Measurements from ENCODE around the gene CXXC5. TPM values are rescaled to one million over a fixed set of nuclear protein-coding genes. Genes with fewer than 3 reads are reported as not detected.

Gene CXXC5
- total RNA-seq, 1 experiment from 2014 or later = 7.8 TPM

DNA sequence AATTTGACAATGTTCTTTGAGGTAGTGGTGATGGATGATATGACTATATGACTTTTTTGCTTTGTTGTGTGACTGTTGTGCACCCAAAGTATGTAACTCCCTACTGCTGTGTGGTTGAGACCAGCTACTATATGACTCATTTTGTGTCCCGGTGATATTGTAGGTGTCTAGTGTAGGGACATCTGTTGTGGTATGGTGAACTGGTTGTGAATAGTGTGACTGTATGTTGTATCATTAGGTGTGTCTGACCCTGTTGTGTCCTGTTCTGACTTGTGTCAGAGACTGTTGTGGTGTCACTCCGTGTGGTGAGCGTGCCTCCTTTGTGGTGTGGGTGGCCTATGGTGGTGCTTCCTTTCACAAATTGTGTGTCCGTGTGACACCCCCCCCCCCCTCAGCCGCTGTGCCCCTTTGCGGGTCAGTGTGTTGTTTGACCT lies 11.2 kb upstream of the CXXC5 start:
- TF ChIP-seq, protein P1, sequence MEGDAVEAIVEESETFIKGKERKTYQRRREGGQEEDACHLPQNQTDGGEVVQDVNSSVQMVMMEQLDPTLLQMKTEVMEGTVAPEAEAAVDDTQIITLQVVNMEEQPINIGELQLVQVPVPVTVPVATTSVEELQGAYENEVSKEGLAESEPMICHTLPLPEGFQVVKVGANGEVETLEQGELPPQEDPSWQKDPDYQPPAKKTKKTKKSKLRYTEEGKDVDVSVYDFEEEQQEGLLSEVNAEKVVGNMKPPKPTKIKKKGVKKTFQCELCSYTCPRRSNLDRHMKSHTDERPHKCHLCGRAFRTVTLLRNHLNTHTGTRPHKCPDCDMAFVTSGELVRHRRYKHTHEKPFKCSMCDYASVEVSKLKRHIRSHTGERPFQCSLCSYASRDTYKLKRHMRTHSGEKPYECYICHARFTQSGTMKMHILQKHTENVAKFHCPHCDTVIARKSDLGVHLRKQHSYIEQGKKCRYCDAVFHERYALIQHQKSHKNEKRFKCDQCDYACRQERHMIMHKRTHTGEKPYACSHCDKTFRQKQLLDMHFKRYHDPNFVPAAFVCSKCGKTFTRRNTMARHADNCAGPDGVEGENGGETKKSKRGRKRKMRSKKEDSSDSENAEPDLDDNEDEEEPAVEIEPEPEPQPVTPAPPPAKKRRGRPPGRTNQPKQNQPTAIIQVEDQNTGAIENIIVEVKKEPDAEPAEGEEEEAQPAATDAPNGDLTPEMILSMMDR (IDR thresholded peaks at IDR 0.05; ENCODE audit: unreplicated experiment) = no peak
- no peaks in the 10 kb centered on the region for H3K27me3 Mint-ChIP-seq (ENCODE audit: insufficient read depth, unreplicated experiment)
- ChIA-PET POLR2A (interaction anchor here (0.7 to 6.2 kb wide), 10 partner anchors 8 to 215 kb away, joined by 3 to 68 read pairs (median 8); partner anchors contain the start of genes CXXC5 and UBE2D2), CTCF (interaction anchor here (0.8 to 16.8 kb wide), 8 partner anchors 9 to 216 kb away, joined by 3 to 321 read pairs (median 50); partner anchors contain the start of gene CXXC5)
- H3K36me3 Mint-ChIP-seq (ENCODE audit: insufficient read depth, unreplicated experiment) = peaks cover 18% of the 10 kb centered on the region
- BruUV-seq (replicated peaks) = no TSS peak
- intact Hi-C loops (cut with micrococcal nuclease) = loop anchor here (1.0 kb wide), 1 partner anchor 11 kb away; the partner anchor contains the start of gene CXXC5
- no peak overlapping the region for H3K27ac Mint-ChIP-seq (ENCODE audit: low read depth, unreplicated experiment)
- H3K9me3 Mint-ChIP-seq (ENCODE audit: unreplicated experiment) = no peaks in the 10 kb centered on the region
- peak; percentile 65 for DNase-seq (ENCODE audit: unreplicated experiment)
- peaks cover 45% of the 10 kb centered on the region for H3K4me1 Mint-ChIP-seq (ENCODE audit: insufficient read depth, unreplicated experiment)
- H3K4me3 Mint-ChIP-seq (ENCODE audit: unreplicated experiment) = peak overlapping the region; percentile 52

DNA sequence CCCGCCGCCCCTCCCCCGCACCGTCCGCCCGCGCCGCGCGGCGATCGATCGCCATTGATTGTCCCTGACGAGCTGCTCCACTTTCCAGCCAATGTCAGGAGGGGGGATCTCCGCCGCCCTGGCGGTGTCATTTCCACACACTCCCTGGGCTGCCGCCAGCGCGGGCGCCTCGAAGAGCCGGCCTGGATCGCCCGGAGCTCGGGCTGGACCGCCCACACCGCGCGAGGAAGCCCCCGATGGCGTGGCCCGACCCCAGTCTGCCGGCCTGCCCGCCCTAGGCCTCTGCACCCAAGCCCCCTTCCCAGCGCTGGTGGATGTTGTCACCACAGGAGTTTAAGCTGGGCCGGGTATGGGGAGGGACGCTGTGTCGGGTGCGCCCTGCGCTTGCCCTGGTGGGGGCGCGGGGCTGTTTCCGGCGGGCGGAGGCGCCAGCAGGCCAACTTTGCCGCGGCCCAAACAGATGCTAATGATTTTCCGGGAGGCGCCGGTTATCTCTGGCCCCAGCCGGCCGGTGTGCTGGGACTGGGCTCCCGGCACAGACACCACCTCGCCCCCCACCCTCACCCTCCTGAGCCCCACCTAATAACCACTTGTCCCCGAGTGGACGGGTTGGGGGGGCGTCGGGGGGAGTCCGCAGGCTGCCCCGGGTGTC lies 10.6 kb upstream of the CXXC5 start:
- no peaks in the 10 kb centered on the region for H3K27me3 Mint-ChIP-seq (ENCODE audit: insufficient read depth, unreplicated experiment)
- H3K9me3 Mint-ChIP-seq (ENCODE audit: unreplicated experiment) = no peaks in the 10 kb centered on the region
- intact Hi-C loops (cut with micrococcal nuclease) = loop anchor here (1.0 kb wide), 1 partner anchor 11 kb away; the partner anchor contains the start of gene CXXC5
- no TSS peak for BruUV-seq (replicated peaks)
- TF ChIP-seq, protein P1 (IDR thresholded peaks at IDR 0.05; ENCODE audit: unreplicated experiment) = peak; percentile 9
- CTCF ChIA-PET = interaction anchor here (0.7 to 16.8 kb wide), 13 partner anchors 8 to 216 kb away, joined by 3 to 321 read pairs (median 4); partner anchors contain the start of gene CXXC5
- H3K27ac Mint-ChIP-seq (ENCODE audit: low read depth, unreplicated experiment) = peak overlapping the region; percentile 81
- H3K36me3 Mint-ChIP-seq (ENCODE audit: insufficient read depth, unreplicated experiment) = peaks cover 14% of the 10 kb centered on the region
- peaks cover 45% of the 10 kb centered on the region for H3K4me1 Mint-ChIP-seq (ENCODE audit: insufficient read depth, unreplicated experiment)
- H3K4me3 Mint-ChIP-seq (ENCODE audit: unreplicated experiment) = peak overlapping the region; percentile 52
- peak; percentile 67 for DNase-seq (ENCODE audit: unreplicated experiment)
- POLR2A ChIA-PET = interaction anchor here (0.6 to 6.2 kb wide), 12 partner anchors 8 to 324 kb away, joined by 3 to 68 read pairs (median 6); partner anchors contain the start of genes CXXC5 and UBE2D2

DNA sequence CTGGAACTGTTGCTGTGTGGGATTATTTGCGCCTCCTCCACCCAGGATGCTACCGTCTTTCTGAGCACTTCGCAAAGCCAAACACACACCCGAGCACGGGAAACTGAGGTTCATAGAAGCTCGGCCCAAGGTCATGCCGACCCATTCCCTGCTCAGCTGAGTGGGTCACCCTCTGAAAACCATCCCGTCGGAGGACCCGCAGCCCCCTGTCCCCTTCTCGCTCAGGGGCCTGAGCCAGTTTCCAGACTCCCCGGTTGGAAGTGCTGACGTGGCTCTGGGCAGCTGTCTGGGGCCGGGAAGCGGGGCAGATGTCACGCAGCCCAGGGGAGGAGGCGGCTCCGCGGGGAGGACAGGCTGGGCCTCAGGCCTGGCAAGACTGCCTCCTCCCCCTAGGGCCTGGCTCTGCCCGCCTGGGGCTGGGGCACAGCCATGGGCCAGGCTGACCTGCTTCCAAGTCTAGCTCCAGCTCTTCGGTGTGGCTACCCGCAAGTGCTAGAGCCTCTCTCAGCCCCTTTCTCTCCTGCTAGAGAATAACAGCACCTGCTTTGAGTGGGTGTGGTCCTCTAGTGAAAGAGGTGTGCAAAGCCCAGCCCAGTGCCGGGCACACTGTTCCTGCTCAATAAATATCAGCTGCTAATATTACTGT lies 9.9 kb upstream of the CXXC5 start:
- ChIA-PET POLR2A (interaction anchor here (0.6 to 6.2 kb wide), 8 partner anchors 10 to 323 kb away, joined by 3 to 68 read pairs (median 8); partner anchors contain the start of gene CXXC5), CTCF (interaction anchor here (0.6 to 16.8 kb wide), 14 partner anchors 8 to 1594 kb away, joined by 3 to 321 read pairs (median 4); partner anchors contain the start of gene CXXC5)
- Mint-ChIP-seq H3K27ac (ENCODE audit: low read depth, unreplicated experiment) (peak overlapping the region; percentile 81), H3K9me3 (ENCODE audit: unreplicated experiment) (no peaks in the 10 kb centered on the region), H3K36me3 (ENCODE audit: insufficient read depth, unreplicated experiment) (peaks cover 11% of the 10 kb centered on the region), H3K4me1 (ENCODE audit: insufficient read depth, unreplicated experiment) (peaks cover 45% of the 10 kb centered on the region), H3K4me3 (ENCODE audit: unreplicated experiment) (peak overlapping the region; percentile 52), H3K27me3 (ENCODE audit: insufficient read depth, unreplicated experiment) (no peaks in the 10 kb centered on the region)
- DNase-seq (ENCODE audit: unreplicated experiment) = peak; percentile 43
- no TSS peak for BruUV-seq (replicated peaks)
- intact Hi-C loops (cut with micrococcal nuclease) = no loop called here
- TF ChIP-seq, protein P1 (IDR thresholded peaks at IDR 0.05; ENCODE audit: unreplicated experiment) = no peak
